Panc1 (cell line): ENCODE measurements around the gene CCHCR1.

Source experiments
- CTCF ChIP-seq: fragments of 450-650 bp; IDR thresholded peaks from 2 replicates; pipeline ENCODE4 v1.5.1; 2017; ENCODE audit warnings: mild to moderate bottlenecking
- POLR2AphosphoS5 ChIP-seq: IDR thresholded peaks from 2 replicates; pipeline ENCODE4 v1.6.1; 2012; ENCODE audit warnings: mild to moderate bottlenecking, low read depth, low read length, moderate library complexity
- REST ChIP-seq, 2 experiments: IDR thresholded peaks; 2 replicates each; pipeline ENCODE4 v1.6.1; 2011 to 2012; ENCODE audit warnings: low read depth in 2 of 2, control low read depth in 1 of 2, low read length in 1 of 2, mild to moderate bottlenecking in 1 of 2, moderate library complexity in 1 of 2; ENCODE audit not compliant: insufficient read depth in 1 of 2

- TF ChIP-seq POLR2AphosphoS5 (no peak), CTCF (no peak), REST (IDR thresholded peaks at IDR 0.05; ENCODE audit: insufficient read depth in 1 of 2, low read depth in 2 of 2, low read length in 1 of 2) (no peak)
Measured at GRCh38 chr6:31157513-31158139, at the start of gene CCHCR1.
